GM12878 (cell line): ENCODE data around the gene C1QTNF9. TPM values are rescaled to one million over a fixed set of nuclear protein-coding genes. Genes with fewer than 3 reads are reported as not detected.

Experiments
- ATAC-seq: fragments of 200-7000 bp; cut with Tn5 transposase; 3 replicates; pipeline ENCODE4 v1.9.1; 2020; ENCODE audit warnings: mild to moderate bottlenecking, moderate library complexity
- BruUV-seq: library from RNA; stranded (reverse); fragments of 400-500 nt; replicated peaks from 2 replicates; lab custom pipeline; 2021; lab: Mats Ljungman, UMichigan
- CTCF ChIA-PET: fragments of 300-600 bp; sonication (Branson Sonifier 250); formaldehyde crosslinking; extraction: SDS; loops from one replicate; lab custom pipeline; 2021; ENCODE audit warnings: inconsistent platforms; lab: Yijun Ruan, JAX
- POLR2A ChIA-PET: fragments of 350-600 bp; formaldehyde crosslinking; extraction: SDS; loops from one replicate; lab custom pipeline; 2021; ENCODE audit warnings: inconsistent platforms; lab: Charles Lee
- RAD21 ChIA-PET: fragments of 300-600 bp; sonication (Branson Sonifier 250); formaldehyde crosslinking; loops from one replicate; lab custom pipeline; 2023; ENCODE audit warnings: antibody characterized with exemption; ENCODE audit not compliant: unreplicated experiment; lab: Charles Lee
- SMC1A ChIA-PET: fragments of 300-600 bp; sonication (Branson Sonifier 250); formaldehyde crosslinking; loops from one replicate; lab custom pipeline; 2023; ENCODE audit not compliant: unreplicated experiment, uncharacterized antibody; lab: Charles Lee
- DNase-seq: peaks from one replicate; pipeline ENCODE4 v3.0.0-alpha.2; 2011; ENCODE audit warnings: low read depth, low spot score
- FAIRE-seq: peaks from 3 replicates; lab custom pipeline; 2011; peaks lifted over from hg19 to GRCh38; lab: Jason Lieb, UNC
- H2AFZ ChIP-seq: 2 replicates; pipeline ENCODE4 v1.6.0; 2011; ENCODE audit warnings: low read depth, low read length, control low read depth; ENCODE audit not compliant: control insufficient read depth
- H3K27ac ChIP-seq: 2 replicates; pipeline ENCODE4 v1.5.1; 2011; ENCODE audit warnings: control low read depth; ENCODE audit not compliant: control insufficient read depth, insufficient read depth
- H3K27me3 ChIP-seq, 2 experiments: replicated peaks in 1 of 2; 2 replicates each; pipeline versions ENCODE4 v1.6.0 to v1.6.1; 2011; ENCODE audit warnings: low read length in 1 of 2; ENCODE audit not compliant: control insufficient read depth in 2 of 2, insufficient read depth in 2 of 2
- H3K36me3 ChIP-seq, 2 experiments: 2 replicates each; pipeline ENCODE4 v1.5.1; 2011; ENCODE audit warnings: low read length in 1 of 2; ENCODE audit not compliant: control insufficient read depth in 2 of 2, insufficient read depth in 2 of 2
- H3K4me1 ChIP-seq: 2 replicates; pipeline ENCODE4 v1.6.1; 2011; ENCODE audit warnings: mild to moderate bottlenecking, low read length, moderate library complexity, mixed read lengths; ENCODE audit not compliant: control insufficient read depth, insufficient read depth
- H3K4me2 ChIP-seq: 2 replicates; pipeline ENCODE4 v1.6.0; 2011; ENCODE audit warnings: control low read depth; ENCODE audit not compliant: control insufficient read depth, insufficient read depth
- H3K4me3 ChIP-seq: fragments of 200-600 bp; sonication (generic); 2 replicates; pipeline ENCODE4 v1.5.1; 2016
- H3K79me2 ChIP-seq: 2 replicates; pipeline ENCODE4 v1.6.0; 2011; ENCODE audit warnings: low read length; ENCODE audit not compliant: control insufficient read depth, insufficient read depth
- H3K9ac ChIP-seq: 2 replicates; pipeline ENCODE4 v1.8.0; 2011; ENCODE audit warnings: low read length, control low read depth, mixed read lengths; ENCODE audit not compliant: control insufficient read depth, insufficient read depth
- H3K9me3 ChIP-seq: replicated peaks from 3 replicates; pipeline ENCODE4 v1.5.1; 2011; ENCODE audit warnings: mild to moderate bottlenecking, low read length; ENCODE audit not compliant: control insufficient read depth, insufficient read depth
- H4K20me1 ChIP-seq: 2 replicates; pipeline ENCODE4 v1.6.0; 2011; ENCODE audit not compliant: control insufficient read depth, insufficient read depth
- BCLAF1 ChIP-seq: fragments of 450-650 bp; IDR thresholded peaks from 2 replicates; pipeline ENCODE4 v1.6.1; 2017; ENCODE audit warnings: antibody characterized with exemption, mild to moderate bottlenecking, moderate library complexity
- BMI1 ChIP-seq: fragments of 450-650 bp; IDR thresholded peaks from 2 replicates; pipeline ENCODE4 v1.6.1; 2016; ENCODE audit warnings: mild to moderate bottlenecking, moderate library complexity, borderline replicate concordance
- EP300 ChIP-seq, 2 experiments: fragments of 150-350 bp in 1 of 2; IDR thresholded peaks; 2 replicates each; pipeline ENCODE4 v1.6.1; 2011 to 2012; ENCODE audit warnings: low read depth in 2 of 2, low read length in 2 of 2, borderline replicate concordance in 1 of 2, improper control_type of control experiment in 1 of 2, inconsistent platforms in 1 of 2; ENCODE audit not compliant: control insufficient read depth in 1 of 2
- KDM1A ChIP-seq: fragments of 200-600 bp; sonication (generic); IDR thresholded peaks from 2 replicates; pipeline ENCODE4 v1.6.1; 2016; ENCODE audit warnings: borderline replicate concordance
- PRDM15 ChIP-seq: fragments of 450-650 bp; formaldehyde crosslinking; IDR thresholded peaks from 2 replicates; pipeline ENCODE4 v1.4.0; 2020; ENCODE audit warnings: mild to moderate bottlenecking, moderate library complexity
- RAD21 ChIP-seq: IDR thresholded peaks from 2 replicates; pipeline ENCODE4 v1.6.1; 2011; ENCODE audit warnings: mild to moderate bottlenecking, low read depth, low read length, moderate library complexity; ENCODE audit not compliant: insufficient read depth
- SMC3 ChIP-seq: IDR thresholded peaks from 2 replicates; pipeline ENCODE4 v1.6.1; 2011; ENCODE audit warnings: low read length, improper control_type of control experiment, borderline replicate concordance
- STAT1 ChIP-seq: fragments of 450-650 bp; conservative IDR thresholded peaks from 2 replicates; pipeline ENCODE4 v1.6.1; 2014; ENCODE audit warnings: antibody characterized with exemption, mild to moderate bottlenecking
- SUPT20H ChIP-seq: IDR thresholded peaks from 2 replicates; pipeline ENCODE4 v1.6.1; 2011; ENCODE audit warnings: low read depth, mild to moderate bottlenecking, low read length, moderate library complexity, borderline replicate concordance; ENCODE audit not compliant: control insufficient read depth
- TAF1 ChIP-seq: IDR thresholded peaks from 2 replicates; pipeline ENCODE4 v1.6.1; 2011; ENCODE audit warnings: mild to moderate bottlenecking, low read depth, low read length, borderline replicate concordance
- ZSCAN29 ChIP-seq: fragments of 450-650 bp; IDR thresholded peaks from 2 replicates; pipeline ENCODE4 v1.6.1; 2017; ENCODE audit warnings: mild to moderate bottlenecking, moderate library complexity
- ZZZ3 ChIP-seq: IDR thresholded peaks from 2 replicates; pipeline ENCODE4 v1.6.1; 2011; ENCODE audit warnings: low read depth; ENCODE audit not compliant: control insufficient read depth, insufficient read length
- WGBS: methylation state at CpG from one replicate; pipeline ENCODE4 v1.1.6; 2016; ENCODE audit warnings: low lambda C conversion rate; ENCODE audit not compliant: insufficient replicate concordance, insufficient coverage; ENCODE audit errors: missing lambda C conversion rate; 5-methylcytosine and 5-hydroxymethylcytosine counted together
- in situ Hi-C: fragments of 300-500 bp; cut with MboI; formaldehyde crosslinking; loops from 9 replicates; pipeline ENCODE4 v1.14.3; 2018; ENCODE audit warnings: mixed read lengths
- intact Hi-C: fragments of 100-400 bp; cut with micrococcal nuclease; formaldehyde crosslinking; loops from one replicate; pipeline ENCODE4 v1.14.2; 2022; ENCODE audit not compliant: unreplicated experiment
- polyA plus RNA-seq, 11 experiments: library from polyadenylated mRNA; depleted of rRNA in 4 of 11; unstranded in 6 of 11; stranded (reverse) in 5 of 11; fragments of >200 nt; fragmentation: Nextera tagmentation in 4 of 11; fragmentation: Illumina TruSeq in 1 of 11; extraction: Ambion mirVana in 4 of 11; extraction: Trizol in 1 of 11; gene quantifications; 1 replicate in 1 of 11; 2 replicates in 10 of 11; pipeline versions ENCODE4 v1.2.1 to v1.2.3, GENCODE V29; 2011 to 2016; ENCODE audit warnings: inconsistent platforms in 2 of 11, missing spikeins in 2 of 11, low read depth in 1 of 11
- total RNA-seq, 4 experiments: library from RNA; depleted of rRNA in 3 of 4; stranded (reverse); fragments of >200 nt in 3 of 4; fragmentation: Illumina TruSeq in 1 of 4; extraction: Trizol in 1 of 4; gene quantifications; 2 replicates each; pipeline versions ENCODE4 v1.2.1 to v1.2.3, GENCODE V29; 2013 to 2021
- TF ChIP-seq, protein P1 (sequence below): IDR thresholded peaks from 2 replicates; pipeline ENCODE4 v1.6.1; 2011; ENCODE audit warnings: borderline replicate concordance, low read depth, mild to moderate bottlenecking, moderate library complexity, mixed read lengths, low read length; ENCODE audit not compliant: insufficient read depth; ENCODE audit errors: extremely low read length

The C1QTNF9 gene
- total and polyA plus RNA-seq, 10 of the 15 experiments (the other 5 are each of a cell fraction or from before 2014, with no cell fraction given) = not detected

GRCh38 chr13:24286624-24287023 lies 22.8 kb upstream of the C1QTNF9 start (continued):
- no peak for TF ChIP-seq PRDM15 (CRISPR knock-in tag)
- TF ChIP-seq, protein P1, sequence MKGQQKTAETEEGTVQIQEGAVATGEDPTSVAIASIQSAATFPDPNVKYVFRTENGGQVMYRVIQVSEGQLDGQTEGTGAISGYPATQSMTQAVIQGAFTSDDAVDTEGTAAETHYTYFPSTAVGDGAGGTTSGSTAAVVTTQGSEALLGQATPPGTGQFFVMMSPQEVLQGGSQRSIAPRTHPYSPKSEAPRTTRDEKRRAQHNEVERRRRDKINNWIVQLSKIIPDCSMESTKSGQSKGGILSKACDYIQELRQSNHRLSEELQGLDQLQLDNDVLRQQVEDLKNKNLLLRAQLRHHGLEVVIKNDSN = no peak
- TF ChIP-seq KDM1A = no peak
- TF ChIP-seq TAF1 = no peak
- no peak for TF ChIP-seq SUPT20H

GRCh38 chr13:24287748-24288287 lies 21.6 kb upstream of the C1QTNF9 start:
- in situ Hi-C loops (no loop called here), intact Hi-C loops (no loop called here)
- no peaks in the 10 kb centered on the region for H3K4me1 ChIP-seq
- 97% methylated on average over 8 of the region's 8 CpGs for WGBS
- H4K20me1 ChIP-seq = no peaks in the 10 kb centered on the region
- SMC1A ChIA-PET = interaction anchor here (1.4 kb wide), 1 partner anchor 17 kb away, joined by 3 read pairs; no protein-coding TSS in a partner anchor
- RAD21 ChIA-PET = interaction anchor here (1.9 kb wide), 1 partner anchor 13 kb away, joined by 4 read pairs; no protein-coding TSS in a partner anchor
- DNase-seq (no peak), FAIRE-seq (no peak), ATAC-seq (no peak)
- no peaks in the 10 kb centered on the region for H3K27me3 ChIP-seq
- no TSS peak for BruUV-seq
- no peak overlapping the region for H3K9ac ChIP-seq
- no peak overlapping the region for H3K27ac ChIP-seq
- H2AFZ ChIP-seq = no peak overlapping the region
- no peak overlapping the region for H3K4me2 ChIP-seq
- POLR2A ChIA-PET = interaction anchor here (1.1 kb wide), 1 partner anchor 15 kb away, joined by 3 read pairs; no protein-coding TSS in a partner anchor
- no peaks in the 10 kb centered on the region for H3K79me2 ChIP-seq
- H3K9me3 ChIP-seq = no peaks in the 10 kb centered on the region
- H3K36me3 ChIP-seq = peaks cover 5 to 21% of the 10 kb centered on the region in 2 experiments
- no peak overlapping the region for H3K4me3 ChIP-seq
- CTCF ChIA-PET = no interaction called here
- TF ChIP-seq ZSCAN29 (no peak), EP300 (IDR thresholded peaks at IDR 0.05; ENCODE audit: borderline replicate concordance in 1 of 2, control insufficient read depth in 1 of 2, low read depth in 2 of 2, low read length in 2 of 2) (no peak), BMI1 (no peak), SMC3 (no peak), ZZZ3 (no peak), BCLAF1 (no peak), STAT1 (no peak), RAD21 (no peak)
- TF ChIP-seq, protein P1 = no peak
